Measurements from ENCODE around the gene LPAR2. TPM values are rescaled to one million over a fixed set of nuclear protein-coding genes. Genes with fewer than 3 reads are reported as not detected.

LPAR2 gene
- total and polyA plus RNA-seq, 2 donors (not counting 1 experiment from before 2014, with no cell fraction given) = 0.81 to 1.5 TPM

GRCh38 chr19:19619849-19620210, 8.2 kb downstream of the LPAR2 start:
- Histone ChIP-seq H3K79me2 (ENCODE audit: control insufficient read depth, insufficient read depth, low read length) (no peaks in the 10 kb centered on the region), H3K9ac (ENCODE audit: insufficient read depth, low read length) (no peak overlapping the region), H4K20me1 (ENCODE audit: control insufficient read depth, extremely low read depth, insufficient read depth, low read length) (no peaks in the 10 kb centered on the region), H3K4me1 (ENCODE audit: control insufficient read depth, extremely low read depth, insufficient read depth, low read length) (no peaks in the 10 kb centered on the region), H3K36me3 (ENCODE audit: control insufficient read depth, insufficient read depth, low read length) (no peaks in the 10 kb centered on the region), H3K27me3 (ENCODE audit: control insufficient read depth, insufficient read depth, low read length) (no peaks in the 10 kb centered on the region), H3K9me3 (ENCODE audit: control insufficient read depth, insufficient read depth, low read depth, low read length) (no peaks in the 10 kb centered on the region), H2AFZ (ENCODE audit: low read length) (no peak overlapping the region), H3K4me2 (ENCODE audit: extremely low read depth, insufficient read depth, low read length) (no peak overlapping the region), H3K4me3 (replicated peaks in 1 of 4; ENCODE audit: control extremely low read depth in 1 of 4, insufficient read depth in 1 of 4, low read depth in 3 of 4, low read length in 4 of 4) (no peak overlapping the region), H3K27ac (ENCODE audit: insufficient read depth, low read length) (no peak overlapping the region)
- TF ChIP-seq EZH2 (IDR thresholded peaks at IDR 0.05; ENCODE audit: low read length, missing control alignments) = no peak
- TF ChIP-seq CTCF (conservative IDR thresholded peaks at IDR 0.05 in 1 of 2, IDR thresholded peaks at IDR 0.05 in 1 of 2; ENCODE audit: low read depth in 1 of 2, low read length in 2 of 2) = no peak
- no peak for DNase-seq (ENCODE audit: low read depth in 2 of 2)

- no peaks in the 10 kb centered on the region for H3K79me2 ChIP-seq (ENCODE audit: control insufficient read depth, insufficient read depth, low read length)
- H3K36me3 ChIP-seq (ENCODE audit: control insufficient read depth, insufficient read depth, low read length) = no peaks in the 10 kb centered on the region
- no peak overlapping the region for H3K4me2 ChIP-seq (ENCODE audit: extremely low read depth, insufficient read depth, low read length)
- no peak for TF ChIP-seq CTCF (conservative IDR thresholded peaks at IDR 0.05 in 1 of 2, IDR thresholded peaks at IDR 0.05 in 1 of 2; ENCODE audit: low read depth in 1 of 2, low read length in 2 of 2)
- TF ChIP-seq EZH2 (IDR thresholded peaks at IDR 0.05; ENCODE audit: low read length, missing control alignments) = no peak
- no peaks in the 10 kb centered on the region for H3K9me3 ChIP-seq (ENCODE audit: control insufficient read depth, insufficient read depth, low read depth, low read length)
- H3K9ac ChIP-seq (ENCODE audit: insufficient read depth, low read length) = no peak overlapping the region
- no peak for DNase-seq (ENCODE audit: low read depth in 2 of 2)
- H4K20me1 ChIP-seq (ENCODE audit: control insufficient read depth, extremely low read depth, insufficient read depth, low read length) = no peaks in the 10 kb centered on the region
- H3K27me3 ChIP-seq (ENCODE audit: control insufficient read depth, insufficient read depth, low read length) = no peaks in the 10 kb centered on the region
- no peak overlapping the region for H2AFZ ChIP-seq (ENCODE audit: low read length)
- no peak overlapping the region for H3K27ac ChIP-seq (ENCODE audit: insufficient read depth, low read length)
- no peaks in the 10 kb centered on the region for H3K4me1 ChIP-seq (ENCODE audit: control insufficient read depth, extremely low read depth, insufficient read depth, low read length)
- peak overlapping the region in 1 of 4 experiments; percentile 51 for H3K4me3 ChIP-seq (replicated peaks in 1 of 4; ENCODE audit: control extremely low read depth in 1 of 4, insufficient read depth in 1 of 4, low read depth in 3 of 4, low read length in 4 of 4)
These were observed 8.7 kb downstream of the LPAR2 start for GRCh38 chr19:19619181-19619848.

- H3K27me3 ChIP-seq (ENCODE audit: control insufficient read depth, insufficient read depth, low read length) = no peaks in the 10 kb centered on the region
- peak within 1 kb of the TSS; percentile 78 for H3K4me2 ChIP-seq (ENCODE audit: extremely low read depth, insufficient read depth, low read length)
- no peaks in the 10 kb centered on the region for H3K9me3 ChIP-seq (ENCODE audit: control insufficient read depth, insufficient read depth, low read depth, low read length)
- H2AFZ ChIP-seq (ENCODE audit: low read length) = peak within 1 kb of the TSS; percentile 76
- no peaks in the 10 kb centered on the region for H3K79me2 ChIP-seq (ENCODE audit: control insufficient read depth, insufficient read depth, low read length)
- H3K27ac ChIP-seq (ENCODE audit: insufficient read depth, low read length) = peak within 1 kb of the TSS; percentile 57
- H3K4me3 ChIP-seq (replicated peaks in 1 of 4; ENCODE audit: control extremely low read depth in 1 of 4, insufficient read depth in 1 of 4, low read depth in 3 of 4, low read length in 4 of 4) = peak within 1 kb of the TSS; percentile 53 to 58 (median 57)
- peak; percentile 85 for DNase-seq (ENCODE audit: low read depth in 2 of 2)
- TF ChIP-seq CTCF (conservative IDR thresholded peaks at IDR 0.05 in 1 of 2, IDR thresholded peaks at IDR 0.05 in 1 of 2; ENCODE audit: low read depth in 1 of 2, low read length in 2 of 2) (no peak), EZH2 (IDR thresholded peaks at IDR 0.05; ENCODE audit: low read length, missing control alignments) (no peak)
- H4K20me1 ChIP-seq (ENCODE audit: control insufficient read depth, extremely low read depth, insufficient read depth, low read length) = no peaks in the 10 kb centered on the region
- no peaks in the 10 kb centered on the region for H3K36me3 ChIP-seq (ENCODE audit: control insufficient read depth, insufficient read depth, low read length)
- peak within 1 kb of the TSS; percentile 53 for H3K9ac ChIP-seq (ENCODE audit: insufficient read depth, low read length)
- H3K4me1 ChIP-seq (ENCODE audit: control insufficient read depth, extremely low read depth, insufficient read depth, low read length) = no peaks in the 10 kb centered on the region
These were observed 9.6 kb downstream of the LPAR2 start, which contains the start of gene PBX4 for GRCh38 chr19:19618219-19619051. TSS of gene PBX4 (minus strand) at chr19:19618687. CDS start at chr19:19618629, 58 bp downstream.
